Trophoblast cell (in vitro differentiated cells and primary cell): Measurements from ENCODE around the gene CFC1.
"Not testable (repeated sequence)": the region's sequence is repeated elsewhere in the genome, so short reads cannot be mapped to it uniquely, and the experiment has no call there.

ENCODE experiments used
- DNase-seq, 2 donors: peaks; one replicate each; pipeline ENCODE4 v3.0.0-alpha.2; 2016
- H2AFZ ChIP-seq: 2 replicates; pipeline ENCODE4 v1.6.1; 2013; ENCODE audit warnings: low read length, moderate library complexity, mild to moderate bottlenecking; ENCODE audit not compliant: insufficient read depth, poor library complexity
- H2AK5ac ChIP-seq: 2 replicates; pipeline ENCODE4 v1.6.1; 2013; ENCODE audit warnings: mild to moderate bottlenecking, low read length
- H2BK120ac ChIP-seq: 2 replicates; pipeline ENCODE4 v1.6.1; 2013; ENCODE audit warnings: low read length, mild to moderate bottlenecking, moderate library complexity; ENCODE audit not compliant: insufficient read depth, poor library complexity
- H2BK12ac ChIP-seq: 2 replicates; pipeline ENCODE4 v1.6.1; 2013; ENCODE audit warnings: mild to moderate bottlenecking, low read length, moderate library complexity
- H2BK5ac ChIP-seq: 2 replicates; pipeline ENCODE4 v1.6.1; 2013; ENCODE audit warnings: low read length, low read depth, moderate library complexity, mild to moderate bottlenecking; ENCODE audit not compliant: poor library complexity
- H3K14ac ChIP-seq: 2 replicates; pipeline ENCODE4 v1.6.1; 2013; ENCODE audit warnings: mild to moderate bottlenecking, low read length
- H3K18ac ChIP-seq: 2 replicates; pipeline ENCODE4 v1.6.1; 2013; ENCODE audit warnings: mild to moderate bottlenecking, low read length
- H3K23ac ChIP-seq: 2 replicates; pipeline ENCODE4 v1.6.1; 2013; ENCODE audit warnings: low read length
- H3K27ac ChIP-seq: 2 replicates; pipeline ENCODE4 v1.5.1; 2013; ENCODE audit warnings: low read depth, mild to moderate bottlenecking, inconsistent platforms, low read length, moderate library complexity
- H3K27me3 ChIP-seq: 2 replicates; pipeline ENCODE4 v1.6.1; 2013; ENCODE audit warnings: inconsistent platforms, mild to moderate bottlenecking, low read length, moderate library complexity; ENCODE audit not compliant: insufficient read depth
- H3K36me3 ChIP-seq, 2 experiments: 1 replicate in 1 of 2; 2 replicates in 1 of 2; pipeline ENCODE4 v1.6.1; 2013; ENCODE audit warnings: low read length in 2 of 2, mild to moderate bottlenecking in 2 of 2, moderate library complexity in 1 of 2; ENCODE audit not compliant: insufficient read depth in 2 of 2, control insufficient read depth in 1 of 2
- H3K4ac ChIP-seq: 2 replicates; pipeline ENCODE4 v1.6.1; 2013; ENCODE audit warnings: low read depth, mild to moderate bottlenecking, low read length, moderate library complexity
- H3K4me1 ChIP-seq, 2 experiments: 1 replicate in 1 of 2; 2 replicates in 1 of 2; pipeline ENCODE4 v1.6.1; 2013; ENCODE audit warnings: low read length in 2 of 2, mild to moderate bottlenecking in 2 of 2, moderate library complexity in 1 of 2; ENCODE audit not compliant: insufficient read depth in 2 of 2, control insufficient read depth in 1 of 2
- H3K4me2 ChIP-seq: 2 replicates; pipeline ENCODE4 v1.6.1; 2013; ENCODE audit warnings: inconsistent platforms, mild to moderate bottlenecking, low read length, moderate library complexity
- H3K4me3 ChIP-seq: 2 replicates; pipeline ENCODE4 v1.5.1; 2013; ENCODE audit warnings: mild to moderate bottlenecking, low read depth, low read length, inconsistent platforms
- H3K79me1 ChIP-seq: one replicate; pipeline ENCODE4 v1.6.1; 2013; ENCODE audit warnings: low read length
- H3K79me2 ChIP-seq: 2 replicates; pipeline ENCODE4 v1.6.1; 2013; ENCODE audit warnings: low read length, mild to moderate bottlenecking; ENCODE audit not compliant: control insufficient read depth, insufficient read depth, poor library complexity
- H3K9ac ChIP-seq: 2 replicates; pipeline ENCODE4 v1.6.1; 2013; ENCODE audit warnings: mild to moderate bottlenecking, low read length
- H3K9me3 ChIP-seq: 2 replicates; pipeline ENCODE4 v1.6.1; 2013; ENCODE audit warnings: low read depth, mild to moderate bottlenecking, control low read depth, inconsistent platforms, low read length; ENCODE audit not compliant: insufficient read depth
- H4K12ac ChIP-seq: 2 replicates; pipeline ENCODE4 v1.6.1; 2013; ENCODE audit warnings: low read depth, mild to moderate bottlenecking, low read length, moderate library complexity
- H4K8ac ChIP-seq: 2 replicates; pipeline ENCODE4 v1.6.1; 2013; ENCODE audit warnings: low read depth, mild to moderate bottlenecking, low read length, moderate library complexity
- H4K91ac ChIP-seq: one replicate; pipeline ENCODE4 v1.6.1; 2013; ENCODE audit warnings: low read depth, mild to moderate bottlenecking, low read length, moderate library complexity
- WGBS: extraction: QIAGEN DNeasy Blood & Tissue Kit; methylation state at CpG from one replicate; pipeline ENCODE4 v1.1.7; 2013; ENCODE audit warnings: missing lambda C conversion rate; ENCODE audit not compliant: insufficient read length, insufficient coverage; ENCODE audit errors: extremely low coverage; 5-methylcytosine and 5-hydroxymethylcytosine counted together

CFC1 gene

DNA sequence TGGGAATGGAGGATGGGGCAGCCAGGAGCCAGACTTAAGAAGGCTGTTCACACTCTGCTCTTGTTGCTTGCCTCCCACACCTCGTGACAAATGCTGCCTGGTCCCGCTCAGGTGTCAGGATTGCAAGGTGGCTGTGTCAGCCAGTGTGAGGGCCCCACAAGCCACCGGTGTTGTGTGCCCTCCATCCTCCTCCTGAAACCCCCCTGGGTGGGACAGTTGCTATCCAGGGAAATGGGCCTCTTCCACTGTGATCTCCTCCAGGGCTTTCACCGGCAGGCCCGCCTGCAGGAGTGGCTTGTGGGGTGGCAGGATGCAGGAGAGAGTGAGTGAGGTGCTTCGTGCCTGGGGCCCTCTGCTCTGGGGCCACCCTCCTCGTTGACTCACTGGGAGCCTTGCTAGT lies 16.4 kb downstream of the CFC1 start:
- H3K36me3 ChIP-seq, H3K4me2 ChIP-seq, H3K27me3 ChIP-seq, H4K91ac ChIP-seq, H3K27ac ChIP-seq, H2AFZ ChIP-seq, H4K12ac ChIP-seq, H3K23ac ChIP-seq, H3K79me1 ChIP-seq, H2BK5ac ChIP-seq, H2AK5ac ChIP-seq, DNase-seq, H3K4me1 ChIP-seq, H3K4me3 ChIP-seq, H2BK12ac ChIP-seq, H2BK120ac ChIP-seq, H3K18ac ChIP-seq, H3K79me2 ChIP-seq, H3K9me3 ChIP-seq, H4K8ac ChIP-seq, H3K4ac ChIP-seq, H3K14ac ChIP-seq, H3K9ac ChIP-seq: not testable (repeated sequence)
- no CpG with 5 or more reads among the region's 7 CpGs for WGBS

GRCh38 chr2:130581491-130581890 lies 17.9 kb downstream of the CFC1 start:
- H3K14ac ChIP-seq, H3K9me3 ChIP-seq, H3K4me1 ChIP-seq, H3K27me3 ChIP-seq, H2AK5ac ChIP-seq, H3K79me1 ChIP-seq, H3K79me2 ChIP-seq, H4K8ac ChIP-seq, H2BK12ac ChIP-seq, H3K18ac ChIP-seq, H3K4me2 ChIP-seq, H3K9ac ChIP-seq, H3K4ac ChIP-seq, H3K4me3 ChIP-seq, H4K91ac ChIP-seq, H2AFZ ChIP-seq, H2BK5ac ChIP-seq, H3K36me3 ChIP-seq, H3K23ac ChIP-seq, H3K27ac ChIP-seq, DNase-seq, H4K12ac ChIP-seq, H2BK120ac ChIP-seq: not testable (repeated sequence)
- no CpG with 5 or more reads among the region's 7 CpGs for WGBS

DNA sequence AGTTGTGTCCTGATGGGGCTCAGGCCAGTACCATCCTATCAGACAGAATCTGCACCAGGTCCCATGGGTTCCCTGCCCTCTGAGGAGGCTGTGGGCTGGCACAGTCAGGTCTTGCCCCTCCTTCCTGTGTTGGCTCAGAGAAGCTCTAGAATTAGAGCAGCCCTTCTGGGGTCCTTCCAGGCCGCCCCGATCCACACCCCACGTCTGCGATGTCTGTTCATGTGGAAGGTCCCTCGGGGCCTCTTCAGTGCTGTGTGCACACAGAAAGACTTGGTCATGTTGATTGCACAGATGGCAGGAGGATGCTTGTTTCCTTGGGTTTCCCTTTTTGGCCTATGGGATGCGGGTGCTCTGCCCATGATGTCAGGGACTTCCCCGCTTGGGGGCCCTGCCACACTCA lies 20.3 kb downstream of the CFC1 start:
- H3K27ac ChIP-seq, H3K14ac ChIP-seq, H3K4me3 ChIP-seq, H3K4ac ChIP-seq, H3K4me1 ChIP-seq, H3K4me2 ChIP-seq, H4K91ac ChIP-seq, H3K36me3 ChIP-seq, H2AK5ac ChIP-seq, H3K23ac ChIP-seq, H2BK5ac ChIP-seq, H3K79me1 ChIP-seq, H3K79me2 ChIP-seq, H3K9me3 ChIP-seq, H4K12ac ChIP-seq, H2AFZ ChIP-seq, DNase-seq, H2BK12ac ChIP-seq, H3K27me3 ChIP-seq, H3K9ac ChIP-seq, H4K8ac ChIP-seq, H3K18ac ChIP-seq, H2BK120ac ChIP-seq: not testable (repeated sequence)
- no CpG with 5 or more reads among the region's 7 CpGs for WGBS

GRCh38 chr2:130577559-130577958 lies 21.8 kb downstream of the CFC1 start:
- no CpG with 5 or more reads among the region's 4 CpGs for WGBS
- not testable (repeated sequence) for H3K79me2 ChIP-seq, H3K4me2 ChIP-seq, H4K12ac ChIP-seq, H2AK5ac ChIP-seq, H3K14ac ChIP-seq, H3K27me3 ChIP-seq, H3K18ac ChIP-seq, H4K8ac ChIP-seq, H3K36me3 ChIP-seq, H3K4ac ChIP-seq, H3K9me3 ChIP-seq, H3K79me1 ChIP-seq, H3K4me1 ChIP-seq, H2BK12ac ChIP-seq, H2BK5ac ChIP-seq, H3K27ac ChIP-seq, H2AFZ ChIP-seq, H2BK120ac ChIP-seq, H3K23ac ChIP-seq, DNase-seq, H4K91ac ChIP-seq, H3K9ac ChIP-seq, H3K4me3 ChIP-seq
